ENCODE measurements around the gene SMYD3.

The SMYD3 gene

GRCh38 chr1:246245541-246245940 lies 261.5 kb downstream of the SMYD3 start:
- Histone ChIP-seq H3K27ac (no peak overlapping the region), H3K4me3 (no peak overlapping the region)
- no peak for TF ChIP-seq CTCF (IDR thresholded peaks at IDR 0.05)
- DNase-seq (ENCODE audit: low spot score) = no peak

DNA sequence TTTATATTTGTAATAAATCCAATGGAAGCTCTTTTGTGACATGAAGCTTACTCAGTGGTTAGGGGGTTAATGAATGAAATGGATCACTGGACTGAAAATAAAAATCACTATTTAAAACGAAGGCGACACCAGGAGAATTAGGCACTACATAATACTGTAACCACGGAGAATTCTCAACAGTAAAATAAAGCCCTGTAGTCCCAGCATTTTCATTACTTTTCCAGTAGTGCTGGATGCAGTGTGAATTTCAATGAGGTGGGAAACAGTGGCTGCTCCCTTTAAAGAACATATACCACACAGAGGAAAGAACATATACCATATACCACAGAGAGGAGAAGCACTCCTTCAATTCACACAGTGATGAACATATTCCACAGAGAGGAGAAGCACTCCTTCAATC lies 275.0 kb downstream of the SMYD3 start:
- no peak for TF ChIP-seq CTCF (IDR thresholded peaks at IDR 0.05)
- H3K27ac ChIP-seq = no peak overlapping the region
- H3K4me3 ChIP-seq = no peak overlapping the region
- DNase-seq (ENCODE audit: low spot score) = no peak

DNA sequence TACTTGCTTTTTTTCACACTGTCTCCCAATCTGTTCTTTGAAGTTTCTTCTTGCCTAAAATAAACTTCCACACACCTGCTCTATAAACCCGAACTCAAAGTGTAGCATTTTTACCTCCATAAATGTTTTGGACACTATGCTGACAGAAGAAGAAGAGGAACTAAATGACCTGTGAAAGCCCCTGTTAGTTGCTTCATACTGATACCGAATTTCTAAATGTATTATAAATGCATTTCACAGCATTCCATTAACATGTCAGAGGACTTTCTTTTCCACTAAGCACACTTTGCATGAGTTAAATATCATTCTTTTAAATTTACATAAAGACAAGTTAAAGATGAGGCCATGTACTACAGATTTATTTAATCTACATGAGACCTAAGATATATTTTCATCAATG lies 281.0 kb downstream of the SMYD3 start:
- no peak overlapping the region for H3K4me3 ChIP-seq
- no peak for DNase-seq (ENCODE audit: low spot score)
- H3K27ac ChIP-seq = no peak overlapping the region
- no peak for TF ChIP-seq CTCF (IDR thresholded peaks at IDR 0.05)

- DNase-seq (ENCODE audit: low spot score) = no peak
- H3K27ac ChIP-seq = no peak overlapping the region
- TF ChIP-seq CTCF (IDR thresholded peaks at IDR 0.05) = no peak
- H3K4me3 ChIP-seq = no peak overlapping the region
Measured at GRCh38 chr1:246221485-246222255, 285.4 kb downstream of the SMYD3 start.

- TF ChIP-seq CTCF (IDR thresholded peaks at IDR 0.05) = no peak
- Histone ChIP-seq H3K4me3 (no peak overlapping the region), H3K27ac (no peak overlapping the region)
- no peak for DNase-seq (ENCODE audit: low spot score)
Measured at GRCh38 chr1:246220495-246221065, 286.5 kb downstream of the SMYD3 start.

- Histone ChIP-seq H3K4me3 (no peak overlapping the region), H3K27ac (no peak overlapping the region)
- no peak for TF ChIP-seq CTCF (IDR thresholded peaks at IDR 0.05)
- no peak for DNase-seq (ENCODE audit: low spot score)
Measured at GRCh38 chr1:246219508-246220030, 287.5 kb downstream of the SMYD3 start.

GRCh38 chr1:246218686-246219085 lies 288.4 kb downstream of the SMYD3 start:
- no peak for DNase-seq (ENCODE audit: low spot score)
- no peak for TF ChIP-seq CTCF (IDR thresholded peaks at IDR 0.05)
- Histone ChIP-seq H3K4me3 (no peak overlapping the region), H3K27ac (no peak overlapping the region)

All from coronary artery (tissue), 2 donors.